C4-2B (cell line): ENCODE measurements around the gene ITGA4.

Experiments used
- ZFX ChIP-seq: fragments of 450-650 bp; IDR thresholded peaks from 2 replicates; pipeline ENCODE4 v1.6.1; 2017
- TF ChIP-seq, protein P1 (sequence below): fragments of 450-650 bp; conservative IDR thresholded peaks from 2 replicates; pipeline ENCODE4 v1.5.1; 2017; ENCODE audit warnings: mild to moderate bottlenecking

- TF ChIP-seq, protein P1, sequence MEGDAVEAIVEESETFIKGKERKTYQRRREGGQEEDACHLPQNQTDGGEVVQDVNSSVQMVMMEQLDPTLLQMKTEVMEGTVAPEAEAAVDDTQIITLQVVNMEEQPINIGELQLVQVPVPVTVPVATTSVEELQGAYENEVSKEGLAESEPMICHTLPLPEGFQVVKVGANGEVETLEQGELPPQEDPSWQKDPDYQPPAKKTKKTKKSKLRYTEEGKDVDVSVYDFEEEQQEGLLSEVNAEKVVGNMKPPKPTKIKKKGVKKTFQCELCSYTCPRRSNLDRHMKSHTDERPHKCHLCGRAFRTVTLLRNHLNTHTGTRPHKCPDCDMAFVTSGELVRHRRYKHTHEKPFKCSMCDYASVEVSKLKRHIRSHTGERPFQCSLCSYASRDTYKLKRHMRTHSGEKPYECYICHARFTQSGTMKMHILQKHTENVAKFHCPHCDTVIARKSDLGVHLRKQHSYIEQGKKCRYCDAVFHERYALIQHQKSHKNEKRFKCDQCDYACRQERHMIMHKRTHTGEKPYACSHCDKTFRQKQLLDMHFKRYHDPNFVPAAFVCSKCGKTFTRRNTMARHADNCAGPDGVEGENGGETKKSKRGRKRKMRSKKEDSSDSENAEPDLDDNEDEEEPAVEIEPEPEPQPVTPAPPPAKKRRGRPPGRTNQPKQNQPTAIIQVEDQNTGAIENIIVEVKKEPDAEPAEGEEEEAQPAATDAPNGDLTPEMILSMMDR = no peak
- TF ChIP-seq ZFX = no peak
Observed at GRCh38 chr2:181471226-181471625, 14.0 kb downstream of the ITGA4 start.
